Subcutaneous abdominal adipose tissue (tissue), 5 donors: ENCODE measurements around the gene SERINC5.
A peak's percentile ranks its signal among the peaks of the same experiment; 100 is the strongest.
"Not testable (repeated sequence)": the region's sequence is repeated elsewhere in the genome, so short reads cannot be mapped to it uniquely, and the experiment has no call there.

ENCODE experiments used
- H3K27ac ChIP-seq: one replicate; pipeline ENCODE4 v1.7.0; 2013; ENCODE audit warnings: low read depth, mild to moderate bottlenecking, inconsistent platforms, low read length, moderate library complexity
- H3K27me3 ChIP-seq, 5 donors: one replicate each; pipeline ENCODE4 v1.7.0; 2013; ENCODE audit warnings: low read length in 5 of 5, inconsistent platforms in 1 of 5; ENCODE audit not compliant: control insufficient read depth in 5 of 5, insufficient read depth in 4 of 5
- H3K36me3 ChIP-seq, 5 donors: one replicate each; pipeline ENCODE4 v1.7.0; 2013; ENCODE audit warnings: low read length in 5 of 5; ENCODE audit not compliant: control insufficient read depth in 5 of 5, insufficient read depth in 5 of 5
- H3K4me1 ChIP-seq, 5 donors: one replicate each; pipeline ENCODE4 v1.7.0; 2013; ENCODE audit warnings: low read length in 5 of 5, mild to moderate bottlenecking in 3 of 5, moderate library complexity in 1 of 5; ENCODE audit not compliant: control insufficient read depth in 5 of 5, insufficient read depth in 5 of 5
- H3K4me3 ChIP-seq, 5 donors: one replicate each; pipeline ENCODE4 v1.7.0; 2013; ENCODE audit warnings: low read length in 5 of 5, low read depth in 1 of 5
- H3K9ac ChIP-seq, 5 donors: one replicate each; pipeline ENCODE4 v1.7.0; 2013; ENCODE audit warnings: low read length in 5 of 5, mild to moderate bottlenecking in 4 of 5, moderate library complexity in 3 of 5
- H3K9me3 ChIP-seq, 5 donors: one replicate each; pipeline ENCODE4 v1.7.0; 2013; ENCODE audit warnings: low read length in 5 of 5; ENCODE audit not compliant: control insufficient read depth in 5 of 5
- donor health status: healthy.
- donor health status: healthy.
- donor health status: healthy.
- donor health status: healthy.
- donor health status: healthy.

Gene SERINC5

DNA sequence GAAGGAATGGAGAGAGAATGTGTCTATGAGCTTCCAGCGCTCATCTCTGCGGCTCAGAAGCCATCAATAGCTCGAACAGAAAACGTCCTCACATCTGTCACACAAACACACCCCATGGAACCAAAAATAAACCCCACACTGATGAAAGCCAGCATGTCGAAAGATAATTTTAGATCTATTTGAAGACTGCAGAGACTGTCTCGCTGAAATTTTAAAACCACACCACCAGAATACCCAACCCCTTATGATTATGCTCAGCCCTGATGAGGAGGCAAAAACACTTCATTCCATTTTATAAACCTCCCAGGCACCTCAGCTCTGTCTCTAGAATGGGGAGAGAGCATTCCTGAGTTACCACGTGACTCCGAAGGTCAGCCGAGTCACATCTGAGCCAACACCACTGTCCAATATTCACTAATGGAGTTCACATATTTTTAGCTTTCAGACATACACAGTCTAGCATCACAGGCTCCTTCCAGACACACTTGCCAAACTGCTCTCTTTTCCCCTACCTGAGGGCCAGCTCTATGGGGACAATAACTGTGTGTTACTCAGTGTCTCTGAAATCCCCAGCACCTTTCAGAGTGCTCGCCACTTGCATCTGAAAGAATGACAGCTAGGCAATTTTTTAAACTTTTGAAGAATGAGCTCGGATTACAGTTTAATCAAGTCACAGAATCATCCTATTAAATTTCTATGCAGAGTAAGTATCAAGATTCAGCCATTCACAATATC is 63.2 kb downstream of the SERINC5 start:
- Histone ChIP-seq H3K27ac (peak overlapping the region; percentile 72), H3K9ac (peak overlapping the region in 1 of 5 donors; percentile 44), H3K9me3 (no peaks in the 10 kb centered on the region), H3K4me1 (peaks cover 4 to 50% (median 38%) of the 10 kb centered on the region in 5 donors), H3K4me3 (no peak overlapping the region), H3K27me3 (no peaks in the 10 kb centered on the region), H3K36me3 (no peaks in the 10 kb centered on the region)

DNA sequence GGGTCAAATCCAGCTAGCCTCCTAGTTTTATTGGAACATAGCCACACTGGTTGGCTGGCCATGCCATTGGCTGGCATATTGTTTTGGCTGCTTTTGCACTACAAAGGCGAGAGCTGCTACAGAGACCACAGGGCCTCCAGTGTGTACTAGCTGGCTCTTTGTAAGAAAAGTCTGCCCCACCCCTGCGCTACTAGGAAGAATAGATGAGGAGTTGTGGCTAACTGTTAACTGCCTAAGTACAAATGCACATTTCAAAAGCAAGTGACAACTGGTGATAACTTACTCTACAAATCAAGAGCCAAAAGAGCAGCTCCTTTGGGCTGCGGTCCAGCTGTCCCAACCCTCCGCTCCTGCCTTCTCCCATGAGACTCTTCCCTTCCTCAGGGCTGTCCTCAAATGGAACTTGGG is 63.9 kb downstream of the SERINC5 start:
- no peak overlapping the region for H3K4me3 ChIP-seq
- H3K27ac ChIP-seq, result peak overlapping the region; percentile 72
- no peaks in the 10 kb centered on the region for H3K36me3 ChIP-seq
- H3K9me3 ChIP-seq, result no peaks in the 10 kb centered on the region
- H3K4me1 ChIP-seq, result peaks cover 6 to 52% (median 42%) of the 10 kb centered on the region in 5 donors
- H3K9ac ChIP-seq, result no peak overlapping the region
- no peaks in the 10 kb centered on the region for H3K27me3 ChIP-seq

DNA sequence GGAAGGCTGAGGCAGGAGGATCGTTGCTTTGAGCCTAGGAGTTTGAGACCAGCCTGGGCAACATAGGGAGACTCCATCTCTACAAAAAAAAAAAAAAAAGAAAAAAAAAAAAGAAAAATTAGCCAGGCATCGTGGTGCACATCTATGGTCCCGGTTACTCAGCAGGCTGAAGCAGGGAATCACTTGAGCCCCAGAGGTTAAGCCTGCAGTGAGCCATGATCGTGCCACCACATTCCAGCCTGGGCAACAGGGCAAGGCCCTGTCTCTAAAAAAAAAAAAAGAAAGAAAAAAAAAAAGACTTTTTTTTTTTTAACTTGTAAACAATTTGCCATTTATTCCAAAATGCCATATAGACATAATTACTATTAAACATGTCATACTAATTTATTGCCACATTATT is 64.5 kb downstream of the SERINC5 start:
- no peaks in the 10 kb centered on the region for H3K9me3 ChIP-seq
- H3K4me3 ChIP-seq, result no peak overlapping the region
- no peaks in the 10 kb centered on the region for H3K36me3 ChIP-seq
- H3K4me1 ChIP-seq, result peaks cover 8 to 57% (median 48%) of the 10 kb centered on the region in 5 donors
- H3K27me3 ChIP-seq, result no peaks in the 10 kb centered on the region
- H3K9ac ChIP-seq, result no peak overlapping the region
- peak overlapping the region; percentile 72 for H3K27ac ChIP-seq

DNA sequence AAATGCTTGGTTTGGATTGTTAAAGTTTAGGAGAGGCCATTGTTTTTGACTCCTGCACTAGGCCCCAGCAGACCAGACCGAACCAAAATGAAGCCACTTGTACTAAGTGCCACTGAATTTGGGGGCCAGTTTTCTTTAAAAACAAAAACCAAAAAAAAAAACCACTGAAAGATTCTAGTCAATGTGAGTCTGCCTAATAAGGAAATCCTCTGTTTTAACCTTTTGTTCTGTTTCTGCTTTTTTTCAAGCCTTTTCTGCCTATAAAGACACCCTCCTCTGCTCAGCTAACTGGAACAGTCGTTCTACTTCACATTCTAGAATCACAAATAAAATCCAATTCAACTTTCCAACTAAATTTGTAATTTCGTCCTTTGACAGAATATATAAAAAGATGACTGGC is 64.9 kb downstream of the SERINC5 start:
- no peak overlapping the region for H3K27ac ChIP-seq
- no peaks in the 10 kb centered on the region for H3K27me3 ChIP-seq
- no peak overlapping the region for H3K4me3 ChIP-seq
- H3K9me3 ChIP-seq, result no peaks in the 10 kb centered on the region
- no peak overlapping the region for H3K9ac ChIP-seq
- peaks cover 8 to 57% (median 48%) of the 10 kb centered on the region in 5 donors for H3K4me1 ChIP-seq
- no peaks in the 10 kb centered on the region for H3K36me3 ChIP-seq

DNA sequence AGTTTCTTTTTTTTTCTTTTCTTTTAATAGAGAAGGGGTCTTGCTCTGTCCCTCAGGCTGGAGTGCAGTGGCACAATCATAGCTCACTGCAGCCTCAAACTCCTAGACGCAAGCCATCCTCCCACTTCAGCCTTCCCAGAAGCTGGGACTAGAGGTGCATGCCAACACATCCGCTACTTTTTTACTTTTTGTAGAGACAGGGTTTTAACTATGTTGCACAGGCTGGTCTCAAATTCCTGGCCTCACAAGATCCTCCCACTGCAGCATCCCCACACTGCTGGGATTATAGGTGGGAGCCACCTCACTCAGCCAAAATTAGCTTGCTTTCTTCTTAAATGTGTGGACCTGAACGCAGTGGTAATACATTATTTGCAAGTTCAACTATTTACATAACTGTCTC is 66.1 kb downstream of the SERINC5 start:
- Histone ChIP-seq H3K27me3 (no peaks in the 10 kb centered on the region), H3K4me3 (no peak overlapping the region), H3K27ac (no peak overlapping the region), H3K9me3 (no peaks in the 10 kb centered on the region), H3K9ac (no peak overlapping the region), H3K36me3 (no peaks in the 10 kb centered on the region), H3K4me1 (peaks cover 8 to 52% (median 46%) of the 10 kb centered on the region in 5 donors)

DNA sequence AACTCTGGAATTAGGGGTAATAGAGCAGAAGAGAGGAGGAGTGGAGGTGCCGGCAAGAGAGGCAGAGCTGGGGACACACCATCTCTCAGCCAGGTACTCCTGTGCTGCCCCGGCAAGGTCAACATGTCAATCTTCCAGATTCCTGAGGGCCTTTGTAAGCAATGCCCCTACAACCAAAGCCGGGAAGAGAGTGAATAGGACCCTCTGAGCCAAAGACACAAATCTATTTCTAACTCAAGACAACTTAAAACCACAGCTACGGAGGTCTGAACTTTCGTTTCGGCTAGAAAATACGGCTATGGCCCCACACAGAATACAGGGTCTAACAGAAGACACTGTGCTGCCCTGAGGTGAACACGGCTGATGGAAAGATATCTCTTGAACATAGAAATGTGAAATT is 66.6 kb downstream of the SERINC5 start:
- H3K27me3 ChIP-seq, result no peaks in the 10 kb centered on the region
- H3K4me1 ChIP-seq, result peaks cover 8 to 48% (median 42%) of the 10 kb centered on the region in 5 donors
- no peaks in the 10 kb centered on the region for H3K9me3 ChIP-seq
- no peak overlapping the region for H3K4me3 ChIP-seq
- no peaks in the 10 kb centered on the region for H3K36me3 ChIP-seq
- H3K9ac ChIP-seq, result no peak overlapping the region
- no peak overlapping the region for H3K27ac ChIP-seq

GRCh38 chr5:80187421-80188090 is 68.3 kb downstream of the SERINC5 start:
- Histone ChIP-seq H3K27me3 (no peaks in the 10 kb centered on the region), H3K9me3 (no peaks in the 10 kb centered on the region), H3K36me3 (no peaks in the 10 kb centered on the region), H3K4me1 (peaks cover 7 to 33% (median 31%) of the 10 kb centered on the region in 5 donors), H3K4me3 (no peak overlapping the region), H3K27ac (no peak overlapping the region), H3K9ac (no peak overlapping the region)

DNA sequence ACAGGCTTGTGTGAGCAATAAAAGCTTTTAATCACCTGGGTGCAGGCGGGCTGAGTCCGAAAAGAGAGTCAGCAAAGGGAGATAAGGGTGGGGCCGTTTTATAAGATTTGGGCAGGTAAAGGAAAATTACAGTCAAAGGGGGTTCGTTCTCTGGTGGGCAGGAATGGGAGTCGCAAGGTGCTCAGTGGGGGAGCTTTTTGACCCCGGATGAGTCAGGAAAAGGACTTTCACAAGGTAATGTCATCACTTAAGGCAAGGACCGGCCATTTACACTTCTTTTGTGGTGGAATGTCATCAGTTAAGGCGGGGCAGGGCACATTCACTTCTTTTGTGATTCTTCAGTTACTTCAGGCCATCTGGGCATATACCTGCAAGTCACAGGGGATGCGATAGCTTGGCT is 70.3 kb downstream of the SERINC5 start:
- not testable (repeated sequence) for H3K9ac ChIP-seq, H3K27me3 ChIP-seq, H3K27ac ChIP-seq, H3K36me3 ChIP-seq, H3K4me3 ChIP-seq, H3K9me3 ChIP-seq
- H3K4me1 ChIP-seq, result peaks cover 4 to 31% (median 25%) of the 10 kb centered on the region in 5 donors

DNA sequence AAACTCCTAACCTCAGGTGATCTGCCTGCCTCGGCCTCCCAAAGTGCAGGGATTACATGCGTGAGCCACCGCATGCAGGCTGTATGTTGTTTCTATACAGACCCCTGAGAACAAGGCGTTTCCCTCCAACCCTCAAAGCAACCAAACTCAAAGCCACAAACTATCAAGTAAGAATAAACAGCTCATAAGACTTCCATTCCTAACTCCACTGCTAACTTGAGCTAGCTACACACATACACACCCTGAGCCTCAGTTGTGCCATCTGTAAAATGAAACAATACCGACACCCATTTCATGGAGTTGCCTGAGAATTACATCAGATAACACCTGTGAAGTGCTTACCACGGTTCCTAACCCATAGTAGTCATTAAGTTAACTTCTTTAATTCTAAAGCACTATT is 70.8 kb downstream of the SERINC5 start:
- Histone ChIP-seq H3K27ac (no peak overlapping the region), H3K9me3 (no peaks in the 10 kb centered on the region), H3K4me1 (peaks cover 4 to 31% (median 25%) of the 10 kb centered on the region in 5 donors), H3K4me3 (no peak overlapping the region), H3K9ac (no peak overlapping the region), H3K27me3 (no peaks in the 10 kb centered on the region), H3K36me3 (peaks cover 0 to 2% (median 0%) of the 10 kb centered on the region in 5 donors)

DNA sequence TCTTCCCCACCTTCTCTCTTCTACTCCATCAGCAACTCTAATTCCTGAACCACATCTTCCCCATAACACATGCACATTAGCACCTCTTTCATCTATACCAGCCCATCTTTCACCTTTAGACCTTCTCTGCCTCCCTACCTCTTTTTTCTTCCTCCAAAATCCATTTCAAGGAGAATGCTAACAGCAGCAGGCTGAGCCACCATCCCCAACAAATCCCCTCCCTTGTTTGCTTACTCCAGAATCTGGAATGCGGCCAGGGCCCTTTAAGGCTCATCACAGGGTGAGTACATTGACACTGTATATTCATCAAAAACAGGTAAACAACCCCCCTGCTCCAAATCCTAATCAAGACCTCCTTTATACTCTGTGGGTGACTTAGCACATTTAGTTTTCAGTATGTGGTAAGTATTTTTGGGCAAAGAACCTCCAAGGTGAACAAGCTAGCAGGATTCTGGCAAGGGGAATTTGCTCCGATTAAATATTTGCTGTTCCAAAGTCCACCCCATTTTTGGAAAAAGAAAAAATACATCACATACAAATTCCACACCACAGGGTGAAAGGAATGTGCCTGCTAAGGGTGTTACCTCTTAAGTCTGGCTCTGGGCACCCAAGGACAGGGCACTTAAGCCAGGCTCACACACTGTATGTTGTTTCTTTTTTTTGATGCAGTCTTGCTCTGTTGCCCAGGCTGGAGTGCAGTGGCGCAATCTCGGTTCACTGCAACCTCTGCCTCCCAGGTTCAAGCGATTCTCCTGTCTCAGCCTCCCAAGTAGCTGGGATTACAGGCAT is 71.4 kb downstream of the SERINC5 start:
- no peaks in the 10 kb centered on the region for H3K9me3 ChIP-seq
- no peak overlapping the region for H3K9ac ChIP-seq
- H3K4me1 ChIP-seq, result peaks cover 4 to 31% (median 25%) of the 10 kb centered on the region in 5 donors
- H3K36me3 ChIP-seq, result peaks cover 0 to 2% (median 0%) of the 10 kb centered on the region in 5 donors
- H3K27me3 ChIP-seq, result no peaks in the 10 kb centered on the region
- no peak overlapping the region for H3K27ac ChIP-seq
- no peak overlapping the region for H3K4me3 ChIP-seq
